GM23338 (cell line): ENCODE data around the gene ITPR2. TPM values are rescaled to one million over a fixed set of nuclear protein-coding genes. Genes with fewer than 3 reads are reported as not detected.

Source experiments
- ATAC-seq: fragments of 200-7000 bp; cut with Tn5 transposase; 3 replicates; pipeline ENCODE4 v1.9.1; 2020
- DNase-seq: peaks from one replicate; pipeline ENCODE4 v3.0.0-alpha.2; 2015; ENCODE audit warnings: low spot score
- H2AFZ ChIP-seq: fragments of 200-600 bp; sonication (generic); 2 replicates; pipeline ENCODE4 v1.8.0; 2016; ENCODE audit warnings: antibody characterized with exemption, mild to moderate bottlenecking, moderate library complexity
- H3F3A ChIP-seq: fragments of 200-600 bp; sonication (generic); replicated peaks from 2 replicates; pipeline ENCODE4 v1.8.0; 2017; ENCODE audit warnings: antibody characterized with exemption, mixed run types, low read depth
- H3K27ac ChIP-seq: fragments of 200-600 bp; sonication (generic); 2 replicates; pipeline ENCODE4 v1.6.1; 2016; ENCODE audit warnings: low read depth
- H3K27me3 ChIP-seq: fragments of 200-600 bp; sonication (generic); 2 replicates; pipeline ENCODE4 v1.8.0; 2016; ENCODE audit warnings: mild to moderate bottlenecking, mixed run types, moderate library complexity; ENCODE audit not compliant: insufficient read depth
- H3K36me3 ChIP-seq: fragments of 200-600 bp; sonication (generic); 2 replicates; pipeline ENCODE4 v1.8.0; 2016; ENCODE audit warnings: mild to moderate bottlenecking; ENCODE audit not compliant: insufficient read depth
- H3K4me1 ChIP-seq: fragments of 200-600 bp; sonication (generic); 2 replicates; pipeline ENCODE4 v1.8.0; 2016; ENCODE audit warnings: mild to moderate bottlenecking, moderate library complexity; ENCODE audit not compliant: insufficient read depth
- H3K4me2 ChIP-seq: fragments of 200-600 bp; sonication (generic); 2 replicates; pipeline ENCODE4 v1.7.1; 2017; ENCODE audit warnings: mixed run types
- H3K4me3 ChIP-seq: fragments of 200-600 bp; sonication (generic); 2 replicates; pipeline ENCODE4 v1.6.1; 2016; ENCODE audit warnings: mixed run types
- H3K79me2 ChIP-seq: fragments of 200-600 bp; sonication (generic); replicated peaks from 2 replicates; pipeline ENCODE4 v1.8.0; 2017; ENCODE audit warnings: mild to moderate bottlenecking; ENCODE audit not compliant: insufficient read depth
- H3K9me2 ChIP-seq: fragments of 200-600 bp; sonication (generic); 2 replicates; pipeline ENCODE4 v1.8.0; 2017; ENCODE audit not compliant: insufficient read depth
- H4K20me1 ChIP-seq: fragments of 200-600 bp; sonication (generic); replicated peaks from 2 replicates; pipeline ENCODE4 v1.8.0; 2017; ENCODE audit warnings: mild to moderate bottlenecking; ENCODE audit not compliant: insufficient read depth
- H3K27ac Mint-ChIP-seq: 2 replicates; pipeline ENCODE4 v1.8.0; 2020; ENCODE audit warnings: inconsistent platforms, mild to moderate bottlenecking, moderate library complexity, mixed read lengths
- H3K27me3 Mint-ChIP-seq: 3 replicates; pipeline ENCODE4 v1.8.0; 2022; ENCODE audit warnings: low read depth, mild to moderate bottlenecking, moderate library complexity, mixed read lengths, inconsistent platforms; ENCODE audit not compliant: insufficient read depth, poor library complexity
- H3K36me3 Mint-ChIP-seq: 3 replicates; pipeline ENCODE4 v1.8.0; 2021; ENCODE audit warnings: low read depth, mild to moderate bottlenecking, inconsistent platforms, moderate library complexity, mixed read lengths
- H3K4me1 Mint-ChIP-seq: 3 replicates; pipeline ENCODE4 v1.8.0; 2020; ENCODE audit warnings: mild to moderate bottlenecking, inconsistent platforms, mixed read lengths
- H3K4me3 Mint-ChIP-seq: 3 replicates; pipeline ENCODE4 v1.8.0; 2021; ENCODE audit warnings: moderate library complexity, mild to moderate bottlenecking, inconsistent platforms, mixed read lengths
- H3K9me3 Mint-ChIP-seq: 3 replicates; pipeline ENCODE4 v1.8.0; 2020; ENCODE audit warnings: moderate library complexity, mild to moderate bottlenecking, inconsistent platforms, mixed read lengths
- ETS1 ChIP-seq: IDR thresholded peaks from 2 replicates; pipeline ENCODE4 v1.6.1; 2016; ENCODE audit warnings: antibody characterized with exemption
- JUNB ChIP-seq: IDR thresholded peaks from one replicate; pipeline ENCODE4 v1.6.1; 2016; ENCODE audit warnings: antibody characterized with exemption; ENCODE audit not compliant: unreplicated experiment
- NANOG ChIP-seq: IDR thresholded peaks from 2 replicates; pipeline ENCODE4 v1.6.1; 2016; ENCODE audit warnings: antibody characterized with exemption, borderline replicate concordance
- STAT1 ChIP-seq: IDR thresholded peaks from one replicate; pipeline ENCODE4 v1.6.1; 2016; ENCODE audit warnings: antibody characterized with exemption; ENCODE audit not compliant: unreplicated experiment
- polyA plus RNA-seq: library from polyadenylated mRNA; unstranded; fragments of >200 nt; fragmentation: Nextera tagmentation; extraction: Ambion mirVana; gene quantifications from 2 replicates; pipeline ENCODE4 v1.2.1, GENCODE V29; 2016
- total RNA-seq: library from RNA; depleted of rRNA; stranded (reverse); fragments of >200 nt; shearing (Covaris generic); gene quantifications from 2 replicates; pipeline ENCODE4 v1.2.3, GENCODE V29; 2014
- TF ChIP-seq, protein P1 (sequence below): fragments of 250-450 bp; sonication (Bioruptor Pico); IDR thresholded peaks from 2 replicates; pipeline ENCODE4 v1.5.0; 2020; ENCODE audit warnings: mild to moderate bottlenecking, moderate library complexity

Gene ITPR2
- total and polyA plus RNA-seq, 2 experiments from 2014 or later, result 44.5 to 65.2 TPM

- TF ChIP-seq, protein P1, sequence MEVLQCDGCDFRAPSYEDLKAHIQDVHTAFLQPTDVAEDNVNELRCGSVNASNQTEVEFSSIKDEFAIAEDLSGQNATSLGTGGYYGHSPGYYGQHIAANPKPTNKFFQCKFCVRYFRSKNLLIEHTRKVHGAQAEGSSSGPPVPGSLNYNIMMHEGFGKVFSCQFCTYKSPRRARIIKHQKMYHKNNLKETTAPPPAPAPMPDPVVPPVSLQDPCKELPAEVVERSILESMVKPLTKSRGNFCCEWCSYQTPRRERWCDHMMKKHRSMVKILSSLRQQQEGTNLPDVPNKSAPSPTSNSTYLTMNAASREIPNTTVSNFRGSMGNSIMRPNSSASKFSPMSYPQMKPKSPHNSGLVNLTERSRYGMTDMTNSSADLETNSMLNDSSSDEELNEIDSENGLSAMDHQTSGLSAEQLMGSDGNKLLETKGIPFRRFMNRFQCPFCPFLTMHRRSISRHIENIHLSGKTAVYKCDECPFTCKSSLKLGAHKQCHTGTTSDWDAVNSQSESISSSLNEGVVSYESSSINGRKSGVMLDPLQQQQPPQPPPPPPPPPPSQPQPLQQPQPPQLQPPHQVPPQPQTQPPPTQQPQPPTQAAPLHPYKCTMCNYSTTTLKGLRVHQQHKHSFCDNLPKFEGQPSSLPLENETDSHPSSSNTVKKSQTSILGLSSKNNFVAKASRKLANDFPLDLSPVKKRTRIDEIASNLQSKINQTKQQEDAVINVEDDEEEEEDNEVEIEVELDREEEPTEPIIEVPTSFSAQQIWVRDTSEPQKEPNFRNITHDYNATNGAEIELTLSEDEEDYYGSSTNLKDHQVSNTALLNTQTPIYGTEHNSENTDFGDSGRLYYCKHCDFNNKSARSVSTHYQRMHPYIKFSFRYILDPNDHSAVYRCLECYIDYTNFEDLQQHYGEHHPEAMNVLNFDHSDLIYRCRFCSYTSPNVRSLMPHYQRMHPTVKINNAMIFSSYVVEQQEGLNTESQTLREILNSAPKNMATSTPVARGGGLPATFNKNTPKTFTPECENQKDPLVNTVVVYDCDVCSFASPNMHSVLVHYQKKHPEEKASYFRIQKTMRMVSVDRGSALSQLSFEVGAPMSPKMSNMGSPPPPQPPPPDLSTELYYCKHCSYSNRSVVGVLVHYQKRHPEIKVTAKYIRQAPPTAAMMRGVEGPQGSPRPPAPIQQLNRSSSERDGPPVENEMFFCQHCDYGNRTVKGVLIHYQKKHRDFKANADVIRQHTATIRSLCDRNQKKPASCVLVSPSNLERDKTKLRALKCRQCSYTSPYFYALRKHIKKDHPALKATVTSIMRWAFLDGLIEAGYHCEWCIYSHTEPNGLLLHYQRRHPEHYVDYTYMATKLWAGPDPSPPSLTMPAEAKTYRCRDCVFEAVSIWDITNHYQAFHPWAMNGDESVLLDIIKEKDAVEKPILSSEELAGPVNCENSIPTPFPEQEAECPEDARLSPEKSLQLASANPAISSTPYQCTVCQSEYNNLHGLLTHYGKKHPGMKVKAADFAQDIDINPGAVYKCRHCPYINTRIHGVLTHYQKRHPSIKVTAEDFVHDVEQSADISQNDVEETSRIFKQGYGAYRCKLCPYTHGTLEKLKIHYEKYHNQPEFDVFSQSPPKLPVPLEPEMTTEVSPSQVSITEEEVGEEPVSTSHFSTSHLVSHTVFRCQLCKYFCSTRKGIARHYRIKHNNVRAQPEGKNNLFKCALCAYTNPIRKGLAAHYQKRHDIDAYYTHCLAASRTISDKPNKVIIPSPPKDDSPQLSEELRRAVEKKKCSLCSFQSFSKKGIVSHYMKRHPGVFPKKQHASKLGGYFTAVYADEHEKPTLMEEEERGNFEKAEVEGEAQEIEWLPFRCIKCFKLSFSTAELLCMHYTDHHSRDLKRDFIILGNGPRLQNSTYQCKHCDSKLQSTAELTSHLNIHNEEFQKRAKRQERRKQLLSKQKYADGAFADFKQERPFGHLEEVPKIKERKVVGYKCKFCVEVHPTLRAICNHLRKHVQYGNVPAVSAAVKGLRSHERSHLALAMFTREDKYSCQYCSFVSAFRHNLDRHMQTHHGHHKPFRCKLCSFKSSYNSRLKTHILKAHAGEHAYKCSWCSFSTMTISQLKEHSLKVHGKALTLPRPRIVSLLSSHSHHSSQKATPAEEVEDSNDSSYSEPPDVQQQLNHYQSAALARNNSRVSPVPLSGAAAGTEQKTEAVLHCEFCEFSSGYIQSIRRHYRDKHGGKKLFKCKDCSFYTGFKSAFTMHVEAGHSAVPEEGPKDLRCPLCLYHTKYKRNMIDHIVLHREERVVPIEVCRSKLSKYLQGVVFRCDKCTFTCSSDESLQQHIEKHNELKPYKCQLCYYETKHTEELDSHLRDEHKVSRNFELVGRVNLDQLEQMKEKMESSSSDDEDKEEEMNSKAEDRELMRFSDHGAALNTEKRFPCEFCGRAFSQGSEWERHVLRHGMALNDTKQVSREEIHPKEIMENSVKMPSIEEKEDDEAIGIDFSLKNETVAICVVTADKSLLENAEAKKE, result no peak
- no peak for TF ChIP-seq JUNB
- TF ChIP-seq ETS1, result no peak
Observed at GRCh38 chr12:26633591-26634210, 199.3 kb downstream of the ITPR2 start (continued).

- Histone ChIP-seq H3K79me2 (no peaks in the 10 kb centered on the region), H2AFZ (no peak overlapping the region), H3K27ac (peak overlapping the region; percentile 68), H3F3A (no peaks in the 10 kb centered on the region), H3K36me3 (no peaks in the 10 kb centered on the region; the same call in 1 of the 2 replicates), H3K4me2 (no peak overlapping the region), H3K4me3 (no peak overlapping the region), H3K4me1 (peaks cover 40% of the 10 kb centered on the region), H3K9me2 (no peaks in the 10 kb centered on the region), H3K27me3 (no peaks in the 10 kb centered on the region), H4K20me1 (no peaks in the 10 kb centered on the region)
- H3K27me3 Mint-ChIP-seq, result peaks cover 2% of the 10 kb centered on the region
- no peak for ATAC-seq
- peak overlapping the region; percentile 3; the same call in 1 of the 2 replicates for H3K27ac Mint-ChIP-seq
- H3K9me3 Mint-ChIP-seq, result no peaks in the 10 kb centered on the region
- TF ChIP-seq JUNB (no peak), NANOG (no peak), STAT1 (no peak)
- H3K36me3 Mint-ChIP-seq, result peaks cover 21% of the 10 kb centered on the region
- no peak overlapping the region for H3K4me3 Mint-ChIP-seq
- DNase-seq, result no peak
- peaks cover 48% of the 10 kb centered on the region for H3K4me1 Mint-ChIP-seq
Observed at GRCh38 chr12:26632756-26633155, 200.2 kb downstream of the ITPR2 start.
